Activated CD8-positive, alpha-beta memory T cell treated with anti-CD3 and anti-CD28 coated beads, Interleukin-2, amount 50 U/mL, for 1 hour (primary cell): Measurements from ENCODE around the gene FATE1.

Source experiments
- DNase-seq: peaks from one replicate; pipeline ENCODE4 v3.0.0-alpha.2; 2020; ENCODE audit errors: extremely low read depth

FATE1 gene

DNA sequence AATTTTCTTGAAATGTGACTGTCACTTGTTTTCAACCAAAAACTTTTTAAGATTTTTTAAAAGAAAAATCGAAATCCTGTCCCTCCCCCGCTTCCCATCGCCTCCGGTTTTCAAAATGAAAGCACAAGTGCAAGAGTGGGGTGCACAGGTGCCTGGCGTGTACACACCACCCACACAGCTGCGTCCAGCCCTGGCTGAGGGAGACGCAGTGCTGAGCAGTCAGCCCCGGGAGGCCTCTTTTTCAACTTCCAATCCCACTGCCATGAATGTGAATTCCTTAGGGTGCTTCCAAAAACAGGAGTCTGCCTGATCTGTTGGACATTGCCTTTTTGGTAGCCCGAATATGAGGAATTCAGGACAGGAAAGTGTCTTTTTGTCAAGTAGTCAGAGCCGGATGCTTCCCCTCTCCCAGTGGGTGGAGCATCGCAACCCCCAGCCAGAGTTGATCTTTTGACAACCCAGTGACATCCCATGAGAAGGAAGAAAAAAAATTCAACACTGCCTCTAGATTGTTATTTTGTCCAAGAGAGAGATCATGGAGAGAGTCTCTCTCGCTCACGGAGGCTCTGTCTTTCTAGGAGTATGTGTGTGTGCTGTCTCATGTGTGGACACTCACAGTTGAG, 11.7 kb upstream of the FATE1 start:
- DNase-seq: no peak

DNA sequence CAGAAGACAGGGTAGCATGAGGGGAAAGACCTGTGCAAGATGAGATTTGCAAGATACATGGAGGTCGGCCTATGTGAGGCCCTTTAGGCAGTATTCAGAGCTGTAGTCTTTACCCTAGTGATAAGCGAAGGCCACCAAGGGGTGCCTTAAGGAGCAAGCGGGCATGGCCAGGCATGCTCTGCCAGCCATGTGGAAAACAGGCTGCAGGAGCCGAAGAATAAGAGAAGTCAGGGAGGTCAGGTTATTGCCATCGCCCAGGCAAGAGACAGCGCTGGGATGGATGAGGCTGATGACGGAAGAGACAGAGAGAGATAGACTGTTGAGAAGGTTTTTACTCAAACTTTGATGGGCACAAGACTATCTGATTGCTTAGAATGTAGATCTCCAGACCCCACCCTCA, 7.0 kb upstream of the FATE1 start:
- no peak for DNase-seq

- DNase-seq: no peak
These were observed 5.4 kb upstream of the FATE1 start for GRCh38 chrX:151710457-151710856.

- no peak for DNase-seq
These were observed 4.7 kb upstream of the FATE1 start for GRCh38 chrX:151711154-151711553.

DNA sequence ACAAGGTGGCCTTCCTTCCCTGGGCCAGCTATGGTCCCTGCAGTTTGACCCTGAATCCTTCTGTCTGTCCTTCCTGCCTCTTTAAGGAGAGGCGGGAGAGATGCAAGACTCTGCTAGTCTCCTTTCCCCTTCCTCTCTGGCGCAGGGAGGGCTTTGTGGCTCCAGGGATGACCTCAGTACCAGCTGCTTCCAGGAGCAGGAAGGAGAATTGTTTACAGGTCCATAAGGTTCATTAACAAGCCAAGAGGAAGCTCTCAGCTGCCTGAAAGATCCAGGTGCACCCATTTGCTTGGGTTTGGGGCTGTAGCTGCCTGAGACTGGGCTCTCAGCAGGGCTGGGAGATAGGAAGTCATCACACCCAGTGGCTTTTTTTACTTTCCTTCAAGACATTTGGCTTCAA, 4.0 kb upstream of the FATE1 start:
- no peak for DNase-seq

DNA sequence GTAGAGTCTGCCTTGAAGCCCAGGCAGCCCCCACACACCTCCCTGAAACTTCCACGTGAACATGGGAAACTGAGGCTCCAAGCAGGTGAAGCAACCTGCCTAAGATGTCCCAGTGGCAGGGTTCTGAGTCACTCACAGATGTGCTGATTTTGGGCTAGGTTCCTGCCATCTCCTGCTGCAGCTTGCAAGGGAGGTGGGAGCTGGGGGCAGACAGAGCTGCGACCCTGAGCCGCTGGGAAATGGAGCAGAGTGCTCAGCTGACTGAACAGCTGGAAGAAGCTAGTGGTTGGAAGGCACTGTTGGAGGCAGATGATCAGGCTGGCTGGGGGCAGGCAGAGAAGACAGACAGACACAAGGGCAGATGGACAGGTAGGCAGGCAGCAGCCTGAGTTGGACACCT, 3.6 kb upstream of the FATE1 start:
- DNase-seq: no peak

DNA sequence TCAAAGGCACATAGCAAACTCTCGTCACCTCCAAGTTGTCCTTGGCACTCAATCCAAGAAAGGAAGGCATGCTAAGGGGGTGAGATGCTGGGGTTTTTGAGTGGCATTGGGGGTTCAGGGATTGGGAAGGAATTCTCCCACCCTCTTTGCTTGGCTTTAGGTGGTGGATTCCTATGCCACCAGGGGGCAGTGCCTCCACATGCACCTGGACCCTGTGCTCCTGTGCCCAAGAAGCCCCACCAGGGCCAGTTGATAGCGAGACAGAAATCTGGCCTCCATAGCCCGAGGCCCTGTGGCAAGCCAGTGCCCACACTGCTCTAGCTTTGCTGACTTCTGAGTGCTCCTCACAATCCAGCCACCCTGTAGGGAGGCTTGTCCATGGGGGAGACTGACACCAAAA, 2.0 kb upstream of the FATE1 start:
- no peak for DNase-seq

GRCh38 chrX:151714362-151714761, 1.5 kb upstream of the FATE1 start:
- no peak for DNase-seq

- no peak for DNase-seq
These were observed 6.5 kb downstream of the FATE1 start for GRCh38 chrX:151722241-151722846.

- no peak for DNase-seq
These were observed 7.4 kb downstream of the FATE1 start for GRCh38 chrX:151723156-151723760.

- no peak for DNase-seq
These were observed 8.9 kb downstream of the FATE1 start for GRCh38 chrX:151724563-151725337.

- no peak for DNase-seq
These were observed 9.4 kb downstream of the FATE1 start for GRCh38 chrX:151725338-151725614.

GRCh38 chrX:151726751-151727150, 10.9 kb downstream of the FATE1 start:
- DNase-seq: no peak

GRCh38 chrX:151727346-151727745, 11.5 kb downstream of the FATE1 start:
- no peak for DNase-seq

DNA sequence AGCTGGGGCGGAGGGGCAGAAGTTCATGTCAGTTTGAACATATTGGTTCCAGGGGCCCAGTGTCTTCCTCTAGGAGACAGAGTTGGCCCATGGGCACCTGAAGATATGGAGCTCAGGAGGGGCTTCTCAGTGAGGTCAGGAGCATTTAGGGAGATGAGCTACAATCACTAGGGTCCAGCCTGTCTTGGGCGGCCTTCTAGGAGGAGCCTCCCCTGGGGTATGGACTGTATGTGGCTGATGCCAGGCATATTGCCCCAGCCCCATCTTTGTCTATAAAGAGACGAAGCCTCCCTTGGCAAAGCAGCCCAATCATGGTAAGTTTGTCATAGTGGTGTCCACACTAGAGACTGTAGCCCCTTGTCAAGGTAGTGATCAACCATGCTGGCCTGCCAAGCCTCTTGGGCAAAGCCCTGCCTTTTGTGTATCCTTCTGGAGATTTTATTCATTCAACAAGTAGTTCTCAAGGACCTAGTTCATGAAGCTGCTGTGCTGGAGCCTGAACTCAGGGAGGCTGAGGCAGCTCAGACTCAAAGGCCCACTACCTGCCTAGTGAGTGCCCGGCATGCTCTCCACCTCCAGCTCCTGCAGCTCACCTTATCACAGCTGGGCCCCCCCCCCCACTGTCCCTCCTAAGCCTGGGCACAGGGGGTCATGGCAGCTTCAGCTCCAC, 13.4 kb downstream of the FATE1 start:
- no peak for DNase-seq

GRCh38 chrX:151734446-151734845, 18.6 kb downstream of the FATE1 start, which contains the start of gene CNGA2:
Gene CNGA2 (plus strand): TSS chrX:151734746. CDS start chrX:151738484, 3,738 bp downstream.
- DNase-seq: no peak

DNA sequence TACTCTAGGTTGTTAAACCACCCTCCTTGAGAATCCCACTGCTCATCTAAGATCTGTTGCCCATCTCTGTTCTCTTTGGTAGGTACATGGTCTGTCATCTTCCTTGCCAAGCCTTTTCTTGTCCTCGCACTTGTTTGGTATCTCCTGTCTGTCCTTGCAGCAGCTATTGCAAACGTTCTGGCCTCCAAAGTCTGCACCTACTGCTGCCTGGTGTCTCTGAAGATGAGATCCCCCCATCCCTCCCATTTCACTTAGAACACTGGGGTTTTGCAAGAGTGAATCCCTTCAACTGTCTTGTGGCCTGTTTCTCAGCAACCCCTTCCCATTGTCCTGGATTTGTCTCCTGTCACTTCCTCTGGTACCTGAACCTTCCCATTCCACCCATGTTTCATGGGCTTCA, 19.4 kb downstream of the FATE1 start:
- DNase-seq: no peak

DNA sequence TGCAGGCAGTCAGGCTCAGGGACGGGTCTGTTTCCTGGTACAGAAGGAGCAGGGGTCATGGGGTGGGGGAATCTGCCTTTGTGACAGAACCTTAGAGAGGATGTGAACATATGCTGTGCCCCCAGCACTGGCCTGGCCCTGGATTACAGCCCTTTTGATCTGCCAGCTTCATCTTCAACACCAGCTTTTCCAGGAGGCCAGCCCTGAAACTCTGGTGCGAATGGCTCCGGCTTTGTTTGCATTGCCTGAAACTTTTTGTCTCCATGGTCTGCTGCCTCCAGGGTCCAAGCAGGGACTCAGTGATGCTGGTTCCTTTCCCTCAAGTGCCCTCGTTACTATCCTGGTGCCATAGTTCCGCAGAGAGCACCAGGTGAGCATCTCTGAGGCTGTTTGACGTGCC, 20.9 kb downstream of the FATE1 start:
- no peak for DNase-seq

GRCh38 chrX:151737494-151737893, 21.7 kb downstream of the FATE1 start:
- DNase-seq: no peak

GRCh38 chrX:151738751-151739150, 22.9 kb downstream of the FATE1 start:
- DNase-seq: no peak

DNA sequence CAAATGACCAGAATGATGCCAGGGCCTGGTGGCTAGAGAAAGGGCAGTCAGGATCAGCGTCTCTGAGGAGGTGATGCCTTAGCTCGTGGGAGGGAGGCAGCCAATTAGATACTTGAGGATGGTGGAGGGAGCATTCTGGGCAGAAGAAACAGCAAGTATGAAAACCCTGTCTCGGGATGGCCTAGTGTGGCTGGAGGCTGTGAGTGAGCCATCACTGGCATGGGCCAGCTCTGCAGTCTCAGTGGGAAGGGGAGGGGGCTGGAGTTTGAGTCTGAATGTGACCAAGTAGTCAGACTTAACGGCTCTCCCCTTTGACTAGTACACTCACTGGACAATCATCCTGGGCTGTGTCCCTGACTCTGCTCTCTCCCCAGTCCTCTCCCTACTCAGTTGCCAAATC, 25.8 kb downstream of the FATE1 start:
- DNase-seq: no peak

DNA sequence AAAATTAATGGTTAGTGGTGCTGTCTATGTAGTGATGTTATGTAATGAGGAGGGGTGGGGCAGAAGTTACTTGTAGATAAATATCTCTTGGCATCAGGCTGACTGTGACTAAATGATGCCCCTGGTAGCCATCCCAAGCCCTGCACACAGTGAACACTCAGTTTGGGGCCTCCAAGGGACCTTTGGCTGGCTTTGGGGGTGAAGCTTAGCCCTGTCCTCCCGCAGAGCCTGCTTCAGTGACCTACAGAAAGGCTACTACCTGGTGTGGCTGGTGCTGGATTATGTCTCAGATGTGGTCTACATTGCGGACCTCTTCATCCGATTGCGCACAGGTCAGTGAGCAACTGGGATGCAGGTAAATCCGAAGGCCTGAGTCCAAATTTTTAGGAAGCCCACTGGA, 26.5 kb downstream of the FATE1 start:
- DNase-seq: no peak
